Thyroid gland (tissue), 4 donors: ENCODE data around the gene DNAJC13. TPM values are rescaled to one million over a fixed set of nuclear protein-coding genes. Genes with fewer than 3 reads are reported as not detected.

Experiments used
- DNase-seq, 2 donors: peaks; one replicate each; pipeline ENCODE4 v3.0.0-alpha.2; 2019
- H3K27ac ChIP-seq, 3 donors: fragments of 200-600 bp; sonication (generic); 1 replicate in 2 of 3; 2 replicates in 1 of 3; pipeline ENCODE4 v1.5.1; 2016 to 2019; ENCODE audit warnings: mild to moderate bottlenecking in 1 of 3, moderate library complexity in 1 of 3
- H3K27me3 ChIP-seq: fragments of 200-600 bp; sonication (generic); one replicate; pipeline ENCODE4 v1.5.1; 2019
- H3K36me3 ChIP-seq, 2 donors: fragments of 200-600 bp; sonication (generic); one replicate each; pipeline ENCODE4 v1.5.1; 2016 to 2019
- H3K4me1 ChIP-seq, 2 donors: fragments of 200-600 bp; sonication (generic); one replicate each; pipeline ENCODE4 v1.5.1; 2017 to 2019
- H3K4me3 ChIP-seq, 3 donors: fragments of 200-600 bp; sonication (generic); replicated peaks in 1 of 3; 1 replicate in 2 of 3; 2 replicates in 1 of 3; pipeline ENCODE4 v1.5.1; 2016; ENCODE audit warnings: mild to moderate bottlenecking in 1 of 3
- H3K9me3 ChIP-seq: fragments of 200-600 bp; sonication (generic); one replicate; pipeline ENCODE4 v1.5.1; 2017
- POLR2A ChIP-seq, 2 donors: fragments of 450-650 bp; IDR thresholded peaks; one replicate each; pipeline ENCODE4 v1.6.1; 2017; ENCODE audit warnings: antibody characterized with exemption in 2 of 2, mild to moderate bottlenecking in 2 of 2, moderate library complexity in 1 of 2
- WGBS, 2 donors: methylation state at CpG; one replicate each; pipeline ENCODE4 v1.1.5; 2017; 5-methylcytosine and 5-hydroxymethylcytosine counted together
- intact Hi-C: fragments of 100-400 bp; cut with DNase I; formaldehyde crosslinking; loops from one replicate; pipeline ENCODE4 v1.15.1; 2023
- total RNA-seq, 4 donors: library from RNA; depleted of rRNA; stranded (reverse); fragments of >200 nt; gene quantifications; one replicate each; pipeline ENCODE4 v1.2.3, GENCODE V29; 2016
- TF ChIP-seq, protein P1 (sequence below), 6 experiments: fragments of 200-600 bp in 3 of 6; fragments of 450-650 bp in 3 of 6; sonication (generic) in 3 of 6; IDR thresholded peaks; one replicate each; pipeline ENCODE4 v1.5.1; 2016 to 2019; ENCODE audit warnings: antibody characterized with exemption in 6 of 6, mild to moderate bottlenecking in 2 of 6, inconsistent platforms in 1 of 6, moderate library complexity in 1 of 6

DNAJC13 gene
- total RNA-seq, 4 donors from 2014 or later, result 47.3 to 56.6 (median 50.4) TPM

GRCh38 chr3:132569153-132569552 lies 151.9 kb downstream of the DNAJC13 start:
- TF ChIP-seq, protein P1, sequence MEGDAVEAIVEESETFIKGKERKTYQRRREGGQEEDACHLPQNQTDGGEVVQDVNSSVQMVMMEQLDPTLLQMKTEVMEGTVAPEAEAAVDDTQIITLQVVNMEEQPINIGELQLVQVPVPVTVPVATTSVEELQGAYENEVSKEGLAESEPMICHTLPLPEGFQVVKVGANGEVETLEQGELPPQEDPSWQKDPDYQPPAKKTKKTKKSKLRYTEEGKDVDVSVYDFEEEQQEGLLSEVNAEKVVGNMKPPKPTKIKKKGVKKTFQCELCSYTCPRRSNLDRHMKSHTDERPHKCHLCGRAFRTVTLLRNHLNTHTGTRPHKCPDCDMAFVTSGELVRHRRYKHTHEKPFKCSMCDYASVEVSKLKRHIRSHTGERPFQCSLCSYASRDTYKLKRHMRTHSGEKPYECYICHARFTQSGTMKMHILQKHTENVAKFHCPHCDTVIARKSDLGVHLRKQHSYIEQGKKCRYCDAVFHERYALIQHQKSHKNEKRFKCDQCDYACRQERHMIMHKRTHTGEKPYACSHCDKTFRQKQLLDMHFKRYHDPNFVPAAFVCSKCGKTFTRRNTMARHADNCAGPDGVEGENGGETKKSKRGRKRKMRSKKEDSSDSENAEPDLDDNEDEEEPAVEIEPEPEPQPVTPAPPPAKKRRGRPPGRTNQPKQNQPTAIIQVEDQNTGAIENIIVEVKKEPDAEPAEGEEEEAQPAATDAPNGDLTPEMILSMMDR (IDR thresholded peaks at IDR 0.05), result no peak
- TF ChIP-seq POLR2A (IDR thresholded peaks at IDR 0.05), result no peak
- H3K27me3 ChIP-seq, result no peaks in the 10 kb centered on the region
- no peak overlapping the region for H3K4me3 ChIP-seq
- intact Hi-C loops, result no loop called here
- H3K27ac ChIP-seq, result peak overlapping the region in 1 of 3 donors; percentile 29
- no peaks in the 10 kb centered on the region for H3K9me3 ChIP-seq
- no peak for DNase-seq
- H3K4me1 ChIP-seq, result no peaks in the 10 kb centered on the region
- no peaks in the 10 kb centered on the region for H3K36me3 ChIP-seq
- 73 to 75% methylated on average over 2 of the region's 2 CpGs for WGBS, 2 donors

GRCh38 chr3:132569580-132569979 lies 152.3 kb downstream of the DNAJC13 start:
- Histone ChIP-seq H3K4me1 (no peaks in the 10 kb centered on the region), H3K36me3 (no peaks in the 10 kb centered on the region), H3K4me3 (no peak overlapping the region), H3K27me3 (no peaks in the 10 kb centered on the region), H3K9me3 (no peaks in the 10 kb centered on the region), H3K27ac (peak overlapping the region in 2 of 3 donors; percentile 12 to 29)
- intact Hi-C loops, result no loop called here
- no peak for DNase-seq
- TF ChIP-seq, protein P1 (IDR thresholded peaks at IDR 0.05), result no peak
- no peak for TF ChIP-seq POLR2A (IDR thresholded peaks at IDR 0.05)
- 80 to 82% methylated on average over 1 of the region's 1 CpG for WGBS, 2 donors

- intact Hi-C loops, result no loop called here
- no peak for TF ChIP-seq POLR2A (IDR thresholded peaks at IDR 0.05)
- TF ChIP-seq, protein P1 (IDR thresholded peaks at IDR 0.05), result no peak
- no peak overlapping the region for H3K4me3 ChIP-seq
- WGBS, 2 donors, result 80 to 85% methylated on average over 2 of the region's 2 CpGs
- no peaks in the 10 kb centered on the region for H3K9me3 ChIP-seq
- H3K36me3 ChIP-seq, result peaks cover 0 to 4% of the 10 kb centered on the region in 2 donors
- H3K4me1 ChIP-seq, result no peaks in the 10 kb centered on the region
- DNase-seq, result no peak
- peak overlapping the region in 2 of 3 donors; percentile 12 to 29 for H3K27ac ChIP-seq
- no peaks in the 10 kb centered on the region for H3K27me3 ChIP-seq
Observed at GRCh38 chr3:132570016-132570415, 152.7 kb downstream of the DNAJC13 start.

DNA sequence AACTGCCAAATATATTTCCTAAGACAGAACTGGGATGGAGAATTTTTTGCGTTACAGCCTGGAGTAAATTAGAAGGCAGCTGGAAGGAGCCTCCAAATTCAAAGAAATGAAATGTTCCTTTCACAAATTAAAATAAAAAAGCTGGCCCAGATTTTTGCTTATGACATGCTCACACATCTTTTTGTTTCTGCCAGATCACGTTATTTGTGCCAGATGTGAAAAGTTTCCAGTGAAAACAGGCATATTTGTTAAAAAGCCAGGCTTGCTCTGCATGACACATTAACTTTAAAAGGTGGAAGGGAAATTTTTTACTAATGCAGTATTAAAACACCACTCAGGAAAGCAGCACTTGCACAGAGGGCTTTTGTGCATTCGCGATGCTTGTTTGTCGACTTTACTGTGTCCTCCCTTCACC lies 156.5 kb downstream of the DNAJC13 start:
- 76 to 85% methylated on average over 5 of the region's 5 CpGs for WGBS, 2 donors
- no peak for DNase-seq
- Histone ChIP-seq H3K9me3 (no peaks in the 10 kb centered on the region), H3K36me3 (peaks cover 0 to 11% of the 10 kb centered on the region in 2 donors), H3K4me3 (no peak overlapping the region), H3K27ac (peak overlapping the region in 1 of 3 donors; percentile 14), H3K4me1 (no peaks in the 10 kb centered on the region), H3K27me3 (no peaks in the 10 kb centered on the region)
- intact Hi-C loops, result no loop called here
- TF ChIP-seq POLR2A (IDR thresholded peaks at IDR 0.05), result no peak
- TF ChIP-seq, protein P1 (IDR thresholded peaks at IDR 0.05), result no peak

DNA sequence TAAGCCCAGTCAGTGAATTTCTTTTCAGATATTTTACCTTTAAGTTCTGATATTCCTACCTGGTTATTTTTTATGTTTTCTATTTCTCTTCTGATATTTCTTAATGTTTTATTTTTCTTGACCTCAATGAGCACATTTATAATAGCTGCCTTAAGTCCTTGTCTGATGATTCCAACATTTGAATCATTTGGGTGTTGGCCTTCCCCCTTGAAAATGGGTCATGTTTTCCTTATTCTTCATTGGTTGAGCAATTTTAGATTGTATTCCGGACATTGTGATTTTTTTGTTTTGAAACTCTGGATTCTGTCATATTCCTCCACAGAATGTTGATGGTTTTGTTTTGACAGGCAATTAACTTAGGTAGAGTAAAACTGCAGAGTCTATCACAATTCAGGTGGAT lies 170.1 kb downstream of the DNAJC13 start:
- Histone ChIP-seq H3K4me3 (no peak overlapping the region), H3K36me3 (no peaks in the 10 kb centered on the region), H3K27me3 (no peaks in the 10 kb centered on the region), H3K4me1 (no peaks in the 10 kb centered on the region), H3K27ac (no peak overlapping the region), H3K9me3 (no peaks in the 10 kb centered on the region)
- no peak for DNase-seq
- intact Hi-C loops, result no loop called here
- 94 to 97% methylated on average over 1 of the region's 1 CpG for WGBS, 2 donors
- TF ChIP-seq, protein P1 (IDR thresholded peaks at IDR 0.05), result no peak
- TF ChIP-seq POLR2A (IDR thresholded peaks at IDR 0.05), result no peak

Other genes starting within 250 kb of the DNAJC13 start
- gene ACP3, start 100.1 kb upstream of the DNAJC13 start, total RNA-seq, result 1 to 10 TPM; 3.2 to 9.7 (median 8.0) TPM
- 1 to 10 TPM in 3 of 4 donors, not detected in 1; 1.8 to 4.6 (median 2.1) TPM for gene ACKR4, start 179.8 kb downstream of the DNAJC13 start, total RNA-seq
- 10 to 100 TPM; 34.9 to 42.6 (median 42.3) TPM for gene ACAD11, start 242.3 kb downstream of the DNAJC13 start, total RNA-seq
- gene UBA5, start 242.8 kb downstream of the DNAJC13 start, total RNA-seq, result 10 to 100 TPM; 56.3 to 74.4 (median 61.5) TPM